Amniotic epithelial cell (primary cell): ENCODE measurements around the gene ZDHHC7.

ENCODE experiments used
- DNase-seq: peaks from one replicate; pipeline ENCODE4 v3.0.0-alpha.2; 2010; ENCODE audit warnings: low read depth

ZDHHC7 gene

DNA sequence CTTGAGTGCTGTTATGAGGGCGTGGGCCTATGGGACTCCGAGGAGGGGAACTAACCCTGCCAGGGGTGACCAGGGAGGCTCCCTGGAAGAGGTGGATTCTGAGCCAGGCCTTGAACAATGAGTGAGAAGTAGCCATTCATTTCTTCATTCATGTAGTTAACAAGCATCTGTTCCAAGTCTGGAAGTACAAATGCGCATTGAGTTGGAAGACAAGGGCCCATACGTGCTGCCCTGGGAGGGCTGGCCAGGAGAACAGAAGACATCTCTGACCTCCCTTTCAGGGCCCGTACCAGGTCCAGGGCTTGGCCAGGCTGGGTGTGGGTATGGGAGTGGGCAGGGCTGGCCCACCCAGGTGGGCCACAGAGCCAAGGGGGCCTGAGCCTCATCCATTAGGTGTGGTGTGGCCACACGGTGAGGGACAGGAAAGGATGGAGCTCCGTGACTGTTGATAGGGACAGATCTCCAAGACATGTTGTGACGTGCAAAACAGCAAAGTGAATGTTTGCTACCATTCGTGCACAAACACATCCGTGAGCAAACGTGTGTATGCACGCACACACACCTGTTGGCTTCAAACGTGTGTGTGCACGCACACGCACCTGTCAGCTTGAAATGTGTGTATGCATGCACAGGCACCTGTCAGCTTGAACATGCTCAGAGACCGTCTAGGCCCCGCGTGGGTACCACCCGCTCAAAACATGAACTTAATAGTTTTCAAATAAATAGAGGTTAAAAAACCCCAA lies 46.8 kb downstream of the ZDHHC7 start:
- no peak for DNase-seq

- DNase-seq = peak; percentile 65
Measured at GRCh38 chr16:84963066-84963465, 48.3 kb downstream of the ZDHHC7 start.

DNA sequence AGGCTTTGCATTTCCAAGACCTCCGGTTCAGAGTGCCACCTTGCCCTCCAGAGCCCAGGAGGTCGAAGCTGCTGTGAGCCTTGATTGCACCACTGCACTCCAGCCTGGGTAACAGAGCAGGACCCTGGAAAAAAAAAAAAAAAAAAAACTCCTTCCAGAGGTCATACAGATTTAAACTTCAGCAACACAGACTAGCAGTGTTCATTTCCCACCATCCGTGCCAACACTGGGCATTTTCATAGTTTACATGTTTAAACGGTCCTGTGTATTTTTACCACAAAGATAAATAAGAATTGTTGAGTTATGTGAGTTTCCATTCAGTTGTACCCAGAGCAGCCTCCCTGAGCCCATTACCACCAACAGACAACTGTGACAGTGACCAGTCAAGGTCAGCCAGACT lies 50.4 kb downstream of the ZDHHC7 start:
- DNase-seq = peak; percentile 36

DNA sequence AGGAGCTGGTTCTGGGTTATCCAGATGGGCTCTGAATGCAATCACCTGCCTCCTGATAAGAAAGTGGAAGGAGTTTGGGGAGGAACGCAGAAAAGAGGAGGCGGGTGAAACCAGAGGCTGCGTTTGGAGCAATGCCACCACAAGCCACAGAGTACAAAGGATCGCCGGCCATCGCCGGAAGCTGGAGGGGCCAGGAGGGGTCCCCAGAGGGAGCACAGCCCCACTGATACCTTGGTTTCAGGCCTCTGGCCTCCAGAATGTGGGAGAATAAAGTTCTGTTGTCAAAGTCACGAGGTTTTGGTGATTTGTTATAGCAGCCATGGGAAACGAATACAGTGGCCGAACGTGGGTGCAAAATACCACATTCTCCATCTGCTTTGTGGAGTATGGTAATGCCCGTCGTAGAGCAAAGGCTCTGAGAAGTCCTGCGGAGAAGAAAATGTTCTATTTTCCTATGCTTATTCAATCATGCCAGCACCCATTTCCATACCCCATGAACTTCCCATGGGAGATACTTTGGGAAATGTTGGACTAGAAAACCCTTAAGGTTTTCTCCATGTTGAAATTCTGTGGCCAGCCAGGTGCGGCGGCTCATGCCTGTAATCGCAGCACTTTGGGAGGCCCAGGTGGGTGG lies 51.4 kb downstream of the ZDHHC7 start:
- no peak for DNase-seq

GRCh38 chr16:84959045-84959576 lies 52.2 kb downstream of the ZDHHC7 start:
- DNase-seq = no peak

- DNase-seq = no peak
Measured at GRCh38 chr16:84957792-84958191, 53.5 kb downstream of the ZDHHC7 start.

DNA sequence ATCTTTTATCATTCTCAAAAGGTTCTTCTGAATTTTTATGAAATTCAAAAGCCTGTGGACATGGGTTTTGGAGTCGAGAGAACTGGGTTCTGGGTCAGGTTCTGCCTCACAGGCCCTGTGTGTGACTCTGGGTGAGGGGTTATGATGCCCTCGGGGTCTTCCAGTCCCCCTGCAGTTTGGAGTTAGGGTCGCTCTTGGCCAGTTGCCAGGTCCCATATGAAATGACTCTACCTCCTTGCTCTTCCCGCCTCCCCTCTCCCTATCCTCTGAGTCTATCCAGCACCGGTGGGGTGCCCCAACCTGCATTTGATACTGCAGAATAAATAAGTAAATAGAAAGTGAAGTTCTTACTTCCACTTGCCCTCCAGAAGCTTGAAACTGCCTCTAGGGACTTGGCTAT lies 54.1 kb downstream of the ZDHHC7 start:
- DNase-seq = no peak

DNA sequence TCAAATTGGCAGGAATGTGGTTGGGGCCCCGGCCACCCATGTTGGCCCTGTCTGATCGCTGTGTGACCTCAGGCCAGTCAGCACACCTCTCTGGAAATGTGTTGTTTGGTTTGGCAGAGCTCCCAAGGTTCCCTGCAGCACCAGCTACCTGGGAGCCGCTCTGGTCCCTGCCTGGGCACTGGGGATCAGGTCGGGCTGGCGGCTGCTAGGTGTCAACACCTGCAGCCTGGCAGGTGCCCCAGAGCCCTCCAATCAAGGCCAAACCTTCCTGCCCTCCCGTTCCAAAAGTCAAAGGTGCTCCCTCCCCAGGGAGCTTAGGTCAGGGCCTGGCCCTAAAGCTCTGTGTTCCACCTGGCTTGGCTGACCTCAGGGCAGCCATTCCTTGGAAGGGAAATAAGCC lies 55.9 kb downstream of the ZDHHC7 start:
- DNase-seq = no peak

DNA sequence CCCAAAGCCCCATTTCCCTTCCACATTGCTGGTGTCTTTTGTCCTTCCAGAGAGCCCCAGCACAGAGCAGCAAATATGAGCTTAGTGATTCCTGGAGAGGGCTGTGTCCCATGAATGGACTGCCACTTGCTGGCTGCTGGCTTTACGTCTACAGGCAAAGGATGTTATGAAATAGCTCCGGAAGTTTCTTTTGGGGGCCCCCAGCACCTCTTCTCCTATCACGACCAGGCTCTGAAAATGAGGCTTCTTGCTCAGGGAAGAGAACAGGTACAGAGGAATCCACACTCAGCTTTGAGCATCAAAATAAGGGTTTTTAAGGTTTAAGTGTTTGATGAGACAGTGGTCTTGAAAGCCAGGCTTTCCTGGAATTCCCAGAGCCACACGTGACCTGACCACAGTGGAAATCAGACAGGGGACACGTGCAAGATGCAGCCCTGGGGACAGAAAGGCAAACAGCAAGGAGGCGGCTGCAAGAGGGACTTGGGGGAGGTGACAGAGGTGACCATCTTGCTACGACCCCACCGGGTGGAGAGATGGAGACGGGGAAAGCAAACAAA lies 58.1 kb downstream of the ZDHHC7 start:
- DNase-seq = peak; percentile 44

- DNase-seq = peak; percentile 100
Measured at GRCh38 chr16:84952335-84953189, 58.8 kb downstream of the ZDHHC7 start.

GRCh38 chr16:84950906-84951305 lies 60.4 kb downstream of the ZDHHC7 start:
- DNase-seq = no peak

- DNase-seq = no peak
Measured at GRCh38 chr16:84949772-84950436, 61.4 kb downstream of the ZDHHC7 start.

DNA sequence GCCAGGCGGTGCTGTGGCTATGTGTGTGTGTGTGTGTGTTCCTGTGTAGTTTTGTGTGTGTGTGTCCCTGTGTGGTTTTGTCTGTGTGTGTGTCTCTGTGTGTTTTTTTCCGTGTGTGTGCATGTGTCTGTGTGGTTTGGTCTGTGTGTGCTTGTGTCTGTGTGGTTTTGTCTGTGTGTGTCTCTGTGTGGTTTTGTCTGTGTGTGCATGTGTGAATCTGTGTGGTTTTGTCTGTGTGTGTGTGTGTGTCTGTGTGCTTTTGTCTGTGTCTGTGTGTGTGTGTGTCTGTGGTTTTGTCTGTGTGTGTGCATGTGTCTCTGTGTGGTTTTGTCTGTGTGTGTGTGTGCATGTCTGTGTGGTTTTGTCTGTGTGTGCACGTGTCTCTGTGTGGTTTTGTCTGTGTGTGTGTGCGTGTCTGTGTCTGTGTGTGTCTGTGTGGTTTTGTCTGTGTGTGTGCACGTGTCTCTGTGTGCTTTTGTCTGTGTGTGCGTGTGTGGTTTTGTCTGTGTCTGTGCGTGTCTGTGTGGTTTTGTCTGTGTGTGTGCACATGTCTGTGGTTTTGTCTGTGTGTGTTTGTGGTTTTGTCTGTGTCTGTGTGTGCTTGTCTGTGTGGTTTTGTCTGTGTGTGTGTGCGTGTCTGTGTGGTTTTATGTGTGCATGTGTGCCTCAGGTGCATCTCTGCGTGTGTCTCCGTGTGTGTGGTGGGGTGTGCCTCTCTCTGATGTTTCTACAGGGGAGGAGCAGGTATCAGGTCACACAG lies 62.3 kb downstream of the ZDHHC7 start:
- DNase-seq = peak; percentile 61

- DNase-seq = no peak
Measured at GRCh38 chr16:84947996-84948850, 63.1 kb downstream of the ZDHHC7 start.

DNA sequence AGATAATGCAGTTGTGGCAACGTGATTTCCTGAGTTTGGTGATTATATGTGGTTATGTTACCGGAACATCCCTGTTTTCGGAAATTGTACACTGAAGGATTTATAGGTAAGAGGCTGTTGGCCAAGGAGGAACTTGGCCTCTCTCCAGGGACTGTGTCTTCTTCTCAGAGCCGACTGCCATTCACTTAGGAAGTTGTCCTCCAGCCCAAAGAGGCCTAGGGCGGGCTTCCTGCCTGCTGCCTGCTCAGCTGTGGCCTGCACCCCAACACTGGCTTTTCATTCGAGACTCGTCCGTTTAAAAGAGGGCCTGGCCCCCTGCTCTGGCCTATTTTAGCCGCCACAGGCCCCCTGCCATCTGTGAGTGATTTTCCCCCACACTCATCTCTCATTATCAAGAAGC lies 64.3 kb downstream of the ZDHHC7 start:
- peak; percentile 92 for DNase-seq

GRCh38 chr16:84943620-84944019 lies 67.7 kb downstream of the ZDHHC7 start:
- peak; percentile 51 for DNase-seq

- peak; percentile 68 for DNase-seq
Measured at GRCh38 chr16:84942786-84943185, 68.5 kb downstream of the ZDHHC7 start.

DNA sequence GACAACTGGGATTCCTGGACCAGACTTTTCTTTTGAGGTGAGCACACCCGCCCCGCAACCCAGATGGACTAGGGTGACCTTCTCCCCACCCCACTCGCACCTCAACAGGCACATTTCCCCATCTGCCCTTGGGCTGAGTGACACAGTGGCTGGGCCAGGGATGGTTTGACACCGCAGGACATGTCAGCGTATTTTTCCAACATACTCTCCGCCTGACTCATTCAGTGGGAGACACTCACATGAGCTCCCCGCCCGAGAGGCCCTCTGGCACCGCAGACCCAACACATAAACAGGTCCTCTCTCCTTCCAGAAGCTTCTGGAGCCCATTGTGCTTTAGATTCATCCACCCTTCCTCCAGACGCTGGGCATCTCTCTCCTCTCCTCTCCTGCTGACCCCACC lies 69.4 kb downstream of the ZDHHC7 start:
- DNase-seq = peak; percentile 90

- no peak for DNase-seq
Measured at GRCh38 chr16:84940670-84941551, 70.4 kb downstream of the ZDHHC7 start.
